Bronchial smooth muscle cell (primary cell): ENCODE results near the gene WDR11. TPM values are rescaled to one million over a fixed set of nuclear protein-coding genes. Genes with fewer than 3 reads are reported as not detected.

Experiments used
- total RNA-seq: library from RNA; depleted of rRNA; stranded (reverse); fragments of >200 nt; gene quantifications from 2 replicates; pipeline ENCODE4 v1.2.1, GENCODE V29; 2014

WDR11 gene, protein sequence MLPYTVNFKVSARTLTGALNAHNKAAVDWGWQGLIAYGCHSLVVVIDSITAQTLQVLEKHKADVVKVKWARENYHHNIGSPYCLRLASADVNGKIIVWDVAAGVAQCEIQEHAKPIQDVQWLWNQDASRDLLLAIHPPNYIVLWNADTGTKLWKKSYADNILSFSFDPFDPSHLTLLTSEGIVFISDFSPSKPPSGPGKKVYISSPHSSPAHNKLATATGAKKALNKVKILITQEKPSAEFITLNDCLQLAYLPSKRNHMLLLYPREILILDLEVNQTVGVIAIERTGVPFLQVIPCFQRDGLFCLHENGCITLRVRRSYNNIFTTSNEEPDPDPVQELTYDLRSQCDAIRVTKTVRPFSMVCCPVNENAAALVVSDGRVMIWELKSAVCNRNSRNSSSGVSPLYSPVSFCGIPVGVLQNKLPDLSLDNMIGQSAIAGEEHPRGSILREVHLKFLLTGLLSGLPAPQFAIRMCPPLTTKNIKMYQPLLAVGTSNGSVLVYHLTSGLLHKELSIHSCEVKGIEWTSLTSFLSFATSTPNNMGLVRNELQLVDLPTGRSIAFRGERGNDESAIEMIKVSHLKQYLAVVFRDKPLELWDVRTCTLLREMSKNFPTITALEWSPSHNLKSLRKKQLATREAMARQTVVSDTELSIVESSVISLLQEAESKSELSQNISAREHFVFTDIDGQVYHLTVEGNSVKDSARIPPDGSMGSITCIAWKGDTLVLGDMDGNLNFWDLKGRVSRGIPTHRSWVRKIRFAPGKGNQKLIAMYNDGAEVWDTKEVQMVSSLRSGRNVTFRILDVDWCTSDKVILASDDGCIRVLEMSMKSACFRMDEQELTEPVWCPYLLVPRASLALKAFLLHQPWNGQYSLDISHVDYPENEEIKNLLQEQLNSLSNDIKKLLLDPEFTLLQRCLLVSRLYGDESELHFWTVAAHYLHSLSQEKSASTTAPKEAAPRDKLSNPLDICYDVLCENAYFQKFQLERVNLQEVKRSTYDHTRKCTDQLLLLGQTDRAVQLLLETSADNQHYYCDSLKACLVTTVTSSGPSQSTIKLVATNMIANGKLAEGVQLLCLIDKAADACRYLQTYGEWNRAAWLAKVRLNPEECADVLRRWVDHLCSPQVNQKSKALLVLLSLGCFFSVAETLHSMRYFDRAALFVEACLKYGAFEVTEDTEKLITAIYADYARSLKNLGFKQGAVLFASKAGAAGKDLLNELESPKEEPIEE
- total RNA-seq: 57.2 and 61.6 TPM in 2 replicates

DNA sequence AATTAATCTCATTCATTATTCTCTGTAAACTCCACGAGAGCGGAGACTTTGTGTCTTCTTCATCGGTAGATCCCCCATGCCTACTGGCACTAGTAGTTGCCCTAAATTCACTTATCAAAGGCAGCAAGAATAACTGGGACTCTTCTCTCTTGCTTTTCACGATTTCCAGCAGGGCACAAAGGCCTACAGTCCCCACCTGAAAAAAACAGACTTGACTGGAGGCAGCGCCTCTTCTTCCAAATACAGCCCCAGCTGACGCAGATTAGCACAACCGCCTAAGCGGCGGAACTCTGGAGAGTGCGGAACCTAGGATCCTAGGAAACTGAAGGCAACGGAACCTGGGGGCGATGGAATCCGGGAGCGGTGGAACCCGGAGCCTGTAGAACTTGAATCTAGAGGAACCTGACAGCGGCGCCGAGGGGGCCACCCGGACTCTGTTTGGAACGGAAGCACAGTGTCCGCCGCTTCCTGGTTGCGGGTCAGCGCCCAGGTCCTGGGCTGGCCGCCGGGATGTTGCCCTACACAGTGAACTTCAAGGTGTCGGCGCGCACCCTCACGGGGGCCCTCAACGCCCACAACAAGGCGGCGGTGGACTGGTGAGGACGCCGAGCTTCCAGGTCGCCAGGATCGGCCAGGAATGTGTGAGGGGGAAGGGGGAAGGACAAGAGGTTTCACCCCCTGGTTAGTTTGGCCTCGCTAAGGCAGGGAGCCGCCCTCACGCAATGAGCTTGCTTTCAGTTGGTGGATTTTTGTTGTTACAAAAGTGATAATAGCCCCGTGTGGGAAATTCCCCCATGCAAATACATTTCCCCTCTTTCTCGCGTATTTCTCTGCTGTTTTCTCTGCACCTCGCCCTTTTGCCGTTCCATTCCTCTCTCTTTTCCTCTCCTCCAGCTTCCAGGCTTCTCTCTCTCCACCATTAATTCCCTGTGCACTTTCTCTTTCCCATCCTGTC lies at the start of gene WDR11:
TSS of gene WDR11 (plus strand) at position 452 of the 955 bp plus-strand sequence. CDS start at position 511, 59 bp downstream.

